Right lobe of liver (tissue), 6 donors: ENCODE results near the gene TAP2. TPM values are rescaled to one million over a fixed set of nuclear protein-coding genes. Genes with fewer than 3 reads are reported as not detected.

Experiments used
- ATAC-seq, 4 donors: fragments of 200-7000 bp; cut with Tn5 transposase; one replicate each; pipeline ENCODE4 v1.9.1; 2020; ENCODE audit warnings: mild to moderate bottlenecking in 4 of 4, moderate library complexity in 4 of 4
- DNase-seq, 3 donors: peaks; one replicate each; pipeline ENCODE4 v3.0.0-alpha.2; 2020
- H3K27ac ChIP-seq, 3 donors: fragments of 200-600 bp; one replicate each; pipeline ENCODE4 v1.8.0; 2022
- H3K27me3 ChIP-seq, 2 donors: fragments of 200-600 bp; one replicate each; pipeline ENCODE4 v1.8.0; 2022
- H3K36me3 ChIP-seq, 4 donors: fragments of 200-600 bp; sonication (generic) in 1 of 4; one replicate each; pipeline versions ENCODE4 v1.5.1 to v1.8.0; 2017 to 2022; ENCODE audit warnings: control low read depth in 1 of 4
- H3K4me1 ChIP-seq, 4 donors: fragments of 200-600 bp; sonication (generic) in 1 of 4; one replicate each; pipeline versions ENCODE4 v1.5.1 to v1.8.0; 2017 to 2022; ENCODE audit warnings: control low read depth in 1 of 4
- H3K4me3 ChIP-seq, 3 donors: fragments of 200-600 bp; one replicate each; pipeline ENCODE4 v1.8.0; 2022
- H3K9me3 ChIP-seq, 4 donors: fragments of 200-600 bp; sonication (generic) in 1 of 4; one replicate each; pipeline versions ENCODE4 v1.5.1 to v1.8.0; 2017 to 2022; ENCODE audit warnings: control low read depth in 1 of 4
- CTCF ChIP-seq, 4 donors: fragments of 200-600 bp in 3 of 4; fragments of 450-650 bp in 1 of 4; IDR thresholded peaks; one replicate each; pipeline versions ENCODE4 v1.5.1 to v1.8.0; 2016 to 2022; ENCODE audit warnings: antibody characterized with exemption in 4 of 4, mild to moderate bottlenecking in 2 of 4
- POLR2A ChIP-seq: fragments of 450-650 bp; IDR thresholded peaks from one replicate; pipeline ENCODE4 v1.6.1; 2017; ENCODE audit warnings: antibody characterized with exemption, mild to moderate bottlenecking
- WGBS: methylation state at CpG from one replicate; pipeline ENCODE4 v1.1.6; 2018; ENCODE audit warnings: low coverage, low lambda C conversion rate; ENCODE audit not compliant: insufficient coverage; ENCODE audit errors: missing lambda C conversion rate; 5-methylcytosine and 5-hydroxymethylcytosine counted together
- intact Hi-C, 2 donors: fragments of 100-400 bp; cut with DNase I; formaldehyde crosslinking; loops; one replicate each; pipeline versions ENCODE4 v1.11.2 to v1.14.1; 2022
- total RNA-seq, 6 experiments: library from RNA; depleted of rRNA in 2 of 6; stranded (reverse); fragments of >200 nt in 2 of 6; fragmentation: NEBNext Ultra II Directional in 3 of 6; extraction: Animal tissue kit (Norgen Biotek cat#: 25700) in 3 of 6; gene quantifications; one replicate each; pipeline versions ENCODE4 v1.1.0 to v1.2.4, GENCODE V29; 2016 to 2023
- donor health status: DM: no; HTN: yes; CAD: no.
- donor health status: DM: no; HTN: no; CAD: no.
- donor health status: DM: no; HTN: no; CAD: no.
- donor health status: DM: no; HTN: yes; CAD: no.
- donor health status: DM: no; HTN: yes; CAD: no.

The TAP2 gene
- total RNA-seq, 6 experiments from 2014 or later, result 8.8 to 20.2 (median 15.9) TPM

- DNase-seq, result no peak
- Histone ChIP-seq H3K36me3 (peaks cover 0 to 32% (median 3%) of the 10 kb centered on the region in 4 donors), H3K27me3 (no peaks in the 10 kb centered on the region), H3K4me3 (peak overlapping the region in 1 of 3 donors; percentile 96), H3K9me3 (no peaks in the 10 kb centered on the region), H3K4me1 (peaks cover 0 to 19% (median 4%) of the 10 kb centered on the region in 4 donors), H3K27ac (peak overlapping the region in 2 of 3 donors; percentile 97 to 99)
- no peak for ATAC-seq
- no peak for TF ChIP-seq CTCF (IDR thresholded peaks at IDR 0.05)
- TF ChIP-seq POLR2A, result no peak
- 58% methylated on average over 8 of the region's 8 CpGs for WGBS
- intact Hi-C loops, result no loop called here
These were observed 17.1 kb upstream of the TAP2 start for GRCh38 chr6:32855467-32856174.

- Histone ChIP-seq H3K4me3 (peak overlapping the region; percentile 96 to 99 (median 98)), H3K4me1 (peaks cover 0 to 19% (median 4%) of the 10 kb centered on the region in 4 donors), H3K36me3 (peaks cover 5 to 39% (median 12%) of the 10 kb centered on the region in 4 donors), H3K9me3 (no peaks in the 10 kb centered on the region), H3K27ac (peak overlapping the region; percentile 97 to 99 (median 98)), H3K27me3 (no peaks in the 10 kb centered on the region)
- DNase-seq (peak in 2 of 3 donors; percentile 56 to 65), ATAC-seq (peak; percentile 38 to 53 (median 48))
- TF ChIP-seq CTCF (IDR thresholded peaks at IDR 0.05) (no peak), POLR2A (no peak)
- intact Hi-C loops, result no loop called here
- WGBS, result 2% methylated on average over 22 of the region's 24 CpGs
These were observed 16.0 kb upstream of the TAP2 start for GRCh38 chr6:32854376-32855178.

GRCh38 chr6:32853541-32854375 lies 15.2 kb upstream of the TAP2 start, which contains the start of the genes PSMB9 and TAP1:
Gene PSMB9 (plus strand): TSS chr6:32854192. CDS start chr6:32854230, 38 bp downstream.
Gene TAP1 (minus strand): TSS chr6:32853704. CDS start chr6:32853636, 68 bp downstream.
- H3K27me3 ChIP-seq, result no peaks in the 10 kb centered on the region
- peak within 1 kb of the TSS; percentile 96 to 99 (median 98) for H3K4me3 ChIP-seq
- intact Hi-C loops, result no loop called here
- 0% methylated on average over 30 of the region's 68 CpGs for WGBS
- H3K4me1 ChIP-seq, result peaks cover 0 to 19% (median 4%) of the 10 kb centered on the region in 4 donors
- peaks cover 5 to 38% (median 12%) of the 10 kb centered on the region in 4 donors for H3K36me3 ChIP-seq
- H3K27ac ChIP-seq, result peak within 1 kb of the TSS; percentile 97 to 99 (median 98)
- H3K9me3 ChIP-seq, result no peaks in the 10 kb centered on the region
- peak; percentile 82 to 89 (median 86) for TF ChIP-seq CTCF (IDR thresholded peaks at IDR 0.05)
- TF ChIP-seq POLR2A, result peak; percentile 92
- DNase-seq (peak; percentile 97), ATAC-seq (peak; percentile 90 to 94 (median 92))
